CD4-positive, alpha-beta T cell treated with Interleukin-4 for 4 hours (primary cell): ENCODE measurements around the gene NAXE.
A peak's percentile ranks its signal among the peaks of the same experiment; 100 is the strongest.
"Not testable (repeated sequence)": the region's sequence is repeated elsewhere in the genome, so short reads cannot be mapped to it uniquely, and the experiment has no call there.

Experiments used
- DNase-seq: peaks from one replicate; pipeline ENCODE4 v3.0.0-alpha.2; 2020

NAXE gene

DNA sequence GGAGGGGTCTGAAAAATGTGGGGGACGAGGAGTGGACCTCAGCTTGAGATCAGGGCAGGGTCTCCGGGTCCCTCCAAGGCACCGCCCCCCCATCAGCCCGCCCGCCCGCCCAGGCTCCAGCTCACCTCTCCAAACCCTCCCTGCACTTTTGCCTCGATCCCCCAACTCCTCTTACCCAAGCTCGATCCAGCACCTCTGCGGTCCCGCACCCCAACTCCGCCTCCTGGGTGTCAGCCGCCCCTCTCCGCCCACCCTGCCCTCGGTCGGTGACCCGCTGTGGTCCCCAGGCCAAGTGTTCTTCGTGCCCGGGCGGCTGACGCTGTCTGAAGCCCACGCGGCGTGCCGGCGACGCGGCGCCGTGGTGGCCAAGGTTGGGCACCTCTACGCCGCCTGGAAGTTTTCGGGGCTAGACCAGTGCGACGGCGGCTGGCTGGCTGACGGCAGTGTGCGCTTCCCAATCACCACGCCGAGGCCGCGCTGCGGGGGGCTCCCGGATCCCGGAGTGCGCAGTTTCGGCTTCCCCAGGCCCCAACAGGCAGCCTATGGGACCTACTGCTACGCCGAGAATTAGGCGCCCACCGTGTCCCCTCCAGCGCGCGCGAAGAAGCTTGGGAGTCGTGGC lies 33.3 kb downstream of the NAXE start:
- no peak for DNase-seq

DNA sequence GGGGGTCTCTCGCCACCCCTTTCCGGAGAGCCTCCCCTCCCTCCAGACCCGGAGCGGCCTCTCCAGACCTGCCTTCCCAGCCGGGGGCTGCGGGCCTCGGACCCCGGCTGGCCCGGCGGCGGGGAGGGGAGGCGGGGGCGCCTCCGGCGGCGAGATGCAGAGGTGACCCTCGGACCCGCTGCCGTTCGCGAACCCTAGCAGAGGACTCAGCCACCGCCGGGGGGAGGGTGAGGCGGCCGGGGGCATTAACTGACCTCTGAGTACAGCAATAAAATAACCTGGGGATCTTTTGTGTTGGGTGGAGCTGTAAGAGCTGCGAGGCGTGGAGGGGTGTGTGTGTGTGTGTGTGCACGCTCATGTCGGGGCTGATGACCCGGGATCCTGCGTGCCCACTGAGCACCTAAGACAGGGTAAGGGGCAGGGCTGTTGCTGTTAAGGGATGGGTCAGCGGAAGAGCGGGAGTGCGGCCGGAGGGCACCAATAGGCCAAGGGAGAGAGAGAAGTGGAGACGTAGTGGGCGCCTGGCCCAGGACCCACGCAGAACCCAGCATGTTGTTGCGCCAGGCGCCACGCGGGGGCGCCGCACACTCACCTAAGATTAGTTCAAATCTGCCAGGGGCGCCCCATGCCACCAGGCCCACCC lies 34.0 kb downstream of the NAXE start:
- DNase-seq, result peak; percentile 30

DNA sequence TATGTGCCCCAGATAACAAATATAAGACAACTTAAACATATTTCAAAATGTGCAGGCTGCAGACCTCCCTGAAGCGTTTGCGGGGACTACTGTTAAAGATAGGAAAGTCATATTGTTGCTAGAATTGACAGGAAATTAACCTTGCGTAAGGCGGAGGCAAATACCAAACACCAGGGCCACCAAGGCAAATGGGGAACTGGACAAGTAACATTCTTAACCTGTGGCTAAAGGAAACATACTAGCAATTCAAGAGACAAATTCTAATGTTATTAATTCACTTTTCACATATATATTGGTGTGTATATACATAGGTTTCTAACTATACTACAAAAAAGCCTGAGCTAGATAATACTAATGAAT lies 34.5 kb downstream of the NAXE start:
- DNase-seq, result no peak

DNA sequence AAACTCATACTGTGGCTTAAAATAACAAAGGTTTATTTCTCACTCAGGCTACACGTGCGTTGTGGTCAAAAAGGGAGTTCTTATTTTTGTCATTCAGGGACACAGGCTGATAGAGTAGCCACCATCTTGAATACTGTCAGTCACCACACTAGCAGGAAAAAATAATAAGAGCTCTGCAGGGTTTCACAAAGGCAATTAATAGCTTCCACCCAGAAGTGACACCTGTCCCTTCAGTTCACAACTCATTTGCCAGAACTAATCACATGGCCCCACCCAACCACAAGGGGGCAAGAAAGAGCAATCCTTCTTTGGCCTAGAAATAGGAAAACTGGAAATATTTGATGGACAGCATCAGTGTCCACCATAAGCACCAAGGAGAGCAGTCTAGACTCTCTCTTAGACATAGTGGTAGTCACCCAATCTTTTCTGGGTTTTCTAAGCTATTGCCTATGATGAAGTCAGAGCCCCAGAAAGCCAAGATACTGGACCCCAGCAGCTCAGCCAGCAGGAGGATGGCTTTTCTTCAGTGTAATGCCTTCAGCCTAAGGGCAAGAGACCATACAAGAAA lies 35.8 kb downstream of the NAXE start:
- peak; percentile 25 for DNase-seq

DNA sequence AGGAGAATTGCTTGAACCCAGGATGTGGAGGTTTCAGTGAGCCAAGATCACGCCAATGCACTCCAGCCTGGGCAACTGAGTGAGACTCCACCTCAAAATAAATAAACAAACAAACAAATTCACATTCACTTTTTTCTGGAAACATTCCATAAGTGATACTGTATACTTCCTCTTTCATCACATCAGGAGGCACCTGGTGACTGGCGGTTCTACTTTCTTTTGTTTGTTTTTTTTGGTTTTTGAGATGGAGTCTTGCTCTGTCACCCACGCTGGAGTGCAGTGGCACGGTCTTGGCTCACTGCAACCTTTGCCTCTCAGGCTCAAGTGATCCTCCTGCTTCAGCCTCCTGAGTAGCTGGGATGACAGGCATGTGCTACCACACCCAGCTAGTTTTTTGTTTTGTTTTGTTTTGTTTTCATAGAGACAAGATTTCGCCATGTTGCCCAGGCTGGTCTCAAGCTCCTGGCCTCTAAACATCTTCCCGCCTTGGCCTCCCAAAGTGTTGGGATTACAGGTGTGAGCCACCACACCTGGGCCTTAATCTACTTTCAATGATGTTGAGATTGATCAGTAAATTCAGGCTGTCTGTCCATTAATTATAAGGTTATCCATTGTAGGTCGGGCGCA lies 38.4 kb downstream of the NAXE start:
- DNase-seq, result no peak

DNA sequence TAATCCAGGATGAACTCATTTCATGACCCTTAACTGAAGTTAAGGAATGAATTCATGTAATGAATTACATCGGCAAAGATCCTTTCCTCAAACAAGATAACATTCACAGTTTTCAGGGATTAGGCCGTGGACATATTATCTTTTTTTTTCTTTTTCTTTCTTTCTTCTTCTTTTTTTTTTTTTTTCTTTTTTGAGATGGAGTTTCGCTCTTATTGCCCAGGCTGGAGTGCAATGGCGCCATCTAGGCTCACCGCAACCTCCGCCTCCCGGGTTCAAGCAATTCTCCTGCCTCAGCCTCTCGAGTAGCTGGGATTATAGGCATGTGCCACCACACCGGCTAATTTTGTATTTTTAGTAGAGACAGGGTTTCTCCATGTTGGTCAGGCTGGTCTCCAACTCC lies 39.6 kb downstream of the NAXE start:
- DNase-seq, result not testable (repeated sequence)

DNA sequence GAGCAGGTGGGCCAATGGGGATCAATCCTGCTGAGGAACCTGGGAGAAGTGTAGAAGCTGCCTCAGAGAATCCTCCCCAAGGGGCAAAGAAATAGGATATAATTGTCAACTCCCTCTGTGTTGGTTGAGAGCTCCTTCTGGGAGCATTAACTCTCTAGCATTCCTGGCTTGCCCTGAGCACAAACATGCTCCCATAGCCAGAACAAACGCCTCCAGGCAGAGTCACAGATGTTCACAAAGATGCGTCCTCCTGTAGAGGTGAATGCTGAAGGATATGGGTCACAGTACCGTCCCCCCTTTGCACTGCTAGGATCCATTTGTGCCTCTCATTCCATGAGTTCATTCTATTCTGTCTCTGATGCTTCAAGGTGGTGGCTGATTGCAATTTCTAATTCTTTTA lies 40.8 kb downstream of the NAXE start:
- DNase-seq, result no peak

DNA sequence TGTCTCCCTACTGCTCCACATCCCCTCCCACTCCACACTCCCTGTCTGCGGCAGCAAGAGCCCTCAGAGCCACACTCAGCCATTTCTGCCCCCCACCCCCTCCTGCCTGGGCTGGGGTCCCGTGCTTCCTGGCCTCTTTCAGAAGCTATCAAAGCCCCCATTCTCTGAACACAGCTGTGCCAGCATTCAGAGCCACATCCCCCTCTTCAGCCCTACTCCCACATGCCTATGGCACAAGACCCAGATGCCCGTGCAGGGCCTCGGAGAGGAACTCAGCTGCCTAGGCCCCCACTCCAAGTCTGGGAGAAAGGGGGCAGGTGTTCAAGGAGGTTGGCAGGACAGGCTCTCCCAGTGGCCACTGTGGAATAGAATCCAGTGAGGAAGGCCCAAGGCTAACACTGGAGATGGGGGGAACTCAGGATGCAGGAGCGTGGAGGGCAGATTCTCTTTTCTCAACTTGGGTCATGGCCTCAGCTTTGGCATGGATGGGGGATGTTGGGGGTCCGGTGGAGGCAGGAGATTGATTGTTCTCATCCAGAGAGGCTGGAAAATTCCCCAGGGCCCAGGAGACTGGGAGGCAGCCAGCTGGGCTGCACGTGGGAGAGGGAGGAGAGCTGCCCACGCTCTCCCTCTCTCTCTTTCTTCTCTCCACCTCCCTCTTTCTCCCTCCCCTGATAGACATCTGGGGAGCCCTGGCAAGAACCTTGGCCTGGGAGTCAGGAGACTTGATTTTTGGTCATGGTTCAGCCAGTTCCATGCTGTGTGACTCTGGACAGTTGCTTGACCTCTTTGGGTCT lies 46.8 kb downstream of the NAXE start:
- no peak for DNase-seq

DNA sequence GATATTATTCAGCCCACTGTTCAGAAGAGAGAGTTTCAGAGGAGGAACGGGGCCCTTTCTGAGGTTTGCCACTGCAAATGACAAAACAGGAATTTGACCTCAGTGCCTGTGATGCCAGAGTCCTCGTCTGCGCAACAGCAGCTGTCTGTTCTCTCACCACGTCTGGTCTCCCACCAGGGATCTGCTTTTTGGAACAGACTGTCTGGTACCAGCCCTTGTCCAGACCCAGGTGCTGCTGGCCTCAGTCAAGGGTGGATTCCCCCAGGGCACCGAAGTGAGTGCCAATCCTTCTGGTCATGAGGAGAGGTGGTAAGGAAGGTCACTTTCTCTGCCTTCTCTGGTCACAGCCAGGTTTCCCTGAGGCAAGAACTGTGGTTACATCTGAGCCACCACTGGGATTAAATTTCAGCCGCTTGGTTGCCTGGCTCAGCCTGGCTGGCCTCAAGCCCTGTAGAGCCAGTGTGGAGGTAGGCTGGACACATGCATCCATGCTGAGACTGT lies 48.1 kb downstream of the NAXE start:
- DNase-seq, result no peak

DNA sequence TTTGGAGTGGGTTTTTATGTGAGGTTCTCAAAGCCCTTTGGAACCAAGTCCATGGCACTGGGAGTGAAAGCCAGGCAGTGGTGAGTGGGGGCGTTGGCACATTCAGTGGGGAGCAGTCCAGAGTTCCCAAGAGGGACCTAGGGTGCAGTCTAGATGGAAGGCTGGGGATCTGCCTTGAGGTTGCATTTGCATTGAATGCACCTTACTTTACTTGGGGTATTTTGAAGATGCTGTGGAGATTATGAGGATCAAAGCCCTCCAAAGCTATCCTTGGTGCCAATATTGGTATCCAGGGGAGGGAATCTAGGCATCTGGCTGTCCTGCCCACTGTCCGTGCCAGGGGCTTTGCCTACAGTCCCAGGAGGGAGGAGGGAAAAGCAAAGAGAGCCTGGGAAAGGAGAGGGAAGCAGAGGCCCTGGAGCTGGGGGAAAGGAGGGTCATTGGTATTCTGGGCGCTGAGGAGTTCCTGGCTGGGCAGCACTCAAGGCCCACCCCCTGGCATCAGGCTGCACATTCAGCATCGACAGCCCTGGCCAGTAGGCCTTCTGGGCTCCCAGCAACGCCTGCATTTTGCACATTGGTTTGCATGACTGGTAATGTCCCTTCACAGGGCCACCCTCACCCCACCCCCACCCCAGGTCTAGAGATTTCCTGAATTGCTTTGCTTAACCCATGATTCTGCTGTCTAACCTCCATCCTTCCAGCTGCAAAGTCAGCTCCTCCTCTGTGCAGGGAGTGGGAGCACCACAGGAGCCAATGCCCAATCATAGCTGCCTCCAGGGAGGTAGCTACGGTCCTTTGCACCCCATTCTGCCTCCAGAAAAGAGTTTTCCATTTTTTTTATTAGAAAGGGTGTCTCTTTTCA lies 49.5 kb downstream of the NAXE start:
- DNase-seq, result no peak

DNA sequence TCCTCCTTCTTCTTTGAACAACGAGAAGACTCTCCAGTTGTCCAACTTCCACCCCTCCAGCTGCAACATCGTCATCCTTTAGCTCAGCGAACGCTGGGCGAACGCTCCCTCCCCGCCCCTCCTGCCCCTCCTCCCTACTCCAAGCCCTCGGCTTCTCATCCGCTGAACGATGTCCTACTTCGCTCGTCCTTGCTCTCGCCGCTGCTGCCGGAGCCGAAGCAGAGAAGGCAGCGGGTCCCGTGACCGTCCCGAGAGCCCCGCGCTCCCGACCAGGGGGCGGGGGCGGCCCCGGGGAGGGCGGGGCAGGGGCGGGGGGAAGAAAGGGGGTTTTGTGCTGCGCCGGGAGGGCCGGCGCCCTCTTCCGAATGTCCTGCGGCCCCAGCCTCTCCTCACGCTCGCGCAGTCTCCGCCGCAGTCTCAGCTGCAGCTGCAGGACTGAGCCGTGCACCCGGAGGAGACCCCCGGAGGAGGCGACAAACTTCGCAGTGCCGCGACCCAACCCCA lies 50.2 kb downstream of the NAXE start, which contains the start of gene BCAN:
Gene BCAN (plus strand): TSS at position 357 of the 504 bp plus-strand sequence. CDS start 3,938 bp downstream, outside the sequence.
- DNase-seq, result no peak

DNA sequence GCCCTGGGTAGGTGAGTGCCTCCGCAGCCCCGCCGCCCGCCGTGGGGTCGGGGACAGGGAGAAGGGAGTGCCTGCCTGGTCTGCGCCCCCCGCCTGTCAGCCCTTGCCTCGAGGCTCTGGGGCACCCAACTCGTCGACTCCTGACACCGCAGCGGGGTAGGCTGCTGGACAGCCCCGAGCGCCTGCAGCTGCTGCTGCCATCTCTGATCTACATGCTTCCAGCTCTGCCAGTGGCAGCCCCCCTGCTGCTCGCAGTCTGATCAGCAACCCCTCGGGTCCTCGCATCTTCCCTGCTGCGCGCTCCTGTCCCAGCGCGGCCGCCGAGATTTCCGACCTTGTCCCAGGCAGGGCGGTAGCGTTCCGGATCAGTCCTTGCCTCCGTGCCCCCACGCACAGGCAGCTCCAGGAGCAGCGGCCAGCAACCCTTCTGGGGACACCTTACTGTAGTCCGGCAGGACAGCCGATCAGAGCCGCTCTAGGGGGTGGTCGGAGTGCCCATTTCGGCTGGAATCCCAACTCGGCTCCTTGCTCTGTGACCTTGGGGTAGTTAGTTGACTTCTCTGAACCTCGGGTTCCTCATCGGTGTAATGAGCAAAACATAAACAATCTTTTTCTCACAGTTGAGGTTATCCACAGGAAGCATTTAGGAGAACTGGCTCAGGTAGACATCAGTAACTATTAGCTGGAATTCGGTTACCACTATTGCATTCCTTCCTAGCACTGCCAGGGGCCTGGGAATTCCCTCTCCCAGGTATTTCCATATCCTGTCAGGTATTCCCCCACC lies 50.9 kb downstream of the NAXE start:
- DNase-seq, result no peak

DNA sequence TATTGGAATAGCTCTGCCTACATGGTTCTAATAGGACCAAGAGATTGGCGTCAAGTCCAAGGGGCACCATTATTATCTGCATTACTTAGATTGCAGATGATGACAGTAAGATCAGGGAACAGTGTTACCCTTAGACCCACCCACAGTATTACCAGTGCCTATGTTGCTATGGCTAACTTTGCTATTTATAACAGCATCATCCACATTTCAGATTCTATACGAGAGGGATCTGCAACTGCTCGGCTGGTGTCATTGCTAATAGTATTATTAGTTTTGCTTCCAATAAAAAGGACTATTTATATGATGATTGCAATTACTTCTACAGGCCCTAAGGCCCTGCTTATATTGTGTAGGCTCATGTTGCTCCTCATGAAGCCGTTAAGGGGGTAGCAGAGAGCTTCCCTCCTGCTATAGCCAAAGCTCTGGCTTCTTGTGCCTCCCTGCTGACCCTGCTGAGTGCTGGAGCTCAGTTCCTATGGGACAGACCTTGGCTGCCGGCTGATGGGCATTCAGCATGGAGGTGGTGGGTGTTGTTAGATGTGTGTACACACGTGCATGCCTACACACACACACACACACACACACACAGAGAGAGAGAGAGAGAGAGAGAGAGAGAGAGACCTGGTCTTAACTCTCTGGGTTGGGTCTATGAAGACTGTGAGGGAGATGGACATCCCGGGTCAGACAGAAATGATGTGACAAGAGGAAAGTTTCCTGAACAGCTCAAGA lies 51.6 kb downstream of the NAXE start:
- DNase-seq, result no peak

DNA sequence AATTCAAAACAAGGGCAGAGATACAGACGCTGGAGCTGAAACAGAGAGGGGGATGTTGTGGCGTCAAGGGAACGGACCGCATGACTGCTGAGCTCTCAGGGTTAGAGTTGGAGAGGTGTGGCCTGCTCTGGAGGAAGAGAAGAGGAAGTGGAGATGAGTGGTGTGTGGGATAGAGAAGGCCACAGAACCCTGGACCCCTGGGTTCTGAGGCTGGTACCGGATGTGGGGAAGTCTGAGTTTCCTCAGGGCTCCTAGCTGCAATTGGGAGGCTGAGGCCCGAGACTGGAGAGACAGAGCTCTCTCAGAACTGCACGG lies 52.2 kb downstream of the NAXE start:
- no peak for DNase-seq
